H9 (cell line): ENCODE results near the gene CNN3. TPM values are rescaled to one million over a fixed set of nuclear protein-coding genes. Genes with fewer than 3 reads are reported as not detected.

Source experiments
- DNase-seq: peaks from one replicate; pipeline ENCODE4 v3.0.0-alpha.2; 2017
- H2AFZ ChIP-seq: one replicate; pipeline ENCODE4 v1.6.1; 2013; ENCODE audit warnings: mild to moderate bottlenecking, low read length, control low read depth, moderate library complexity
- H2AK5ac ChIP-seq: 2 replicates; pipeline ENCODE4 v1.6.1; 2013; ENCODE audit warnings: low read length, control low read depth, mixed read lengths; ENCODE audit not compliant: insufficient read length
- H2BK120ac ChIP-seq: one replicate; pipeline ENCODE4 v1.6.1; 2013; ENCODE audit warnings: low read depth, mild to moderate bottlenecking, low read length, control low read depth, inconsistent platforms; ENCODE audit not compliant: poor library complexity, severe bottlenecking
- H2BK12ac ChIP-seq: 2 replicates; pipeline ENCODE4 v1.6.1; 2013; ENCODE audit warnings: low read length, control low read depth, mixed read lengths, low read depth; ENCODE audit not compliant: insufficient read length
- H2BK15ac ChIP-seq: 2 replicates; pipeline ENCODE4 v1.6.1; 2013; ENCODE audit warnings: low read depth, low read length, control low read depth
- H2BK20ac ChIP-seq: one replicate; pipeline ENCODE4 v1.6.1; 2013; ENCODE audit warnings: low read depth, mild to moderate bottlenecking, low read length, control low read depth, inconsistent platforms; ENCODE audit not compliant: poor library complexity, severe bottlenecking
- H2BK5ac ChIP-seq: 2 replicates; pipeline ENCODE4 v1.6.1; 2013; ENCODE audit warnings: low read length, control low read depth, mixed read lengths; ENCODE audit not compliant: insufficient read length
- H3K14ac ChIP-seq: 2 replicates; pipeline ENCODE4 v1.6.1; 2013; ENCODE audit warnings: low read length, control low read depth; ENCODE audit not compliant: insufficient read depth
- H3K18ac ChIP-seq: 2 replicates; pipeline ENCODE4 v1.6.1; 2013; ENCODE audit warnings: low read depth, mild to moderate bottlenecking, mixed read lengths, low read length, control low read depth; ENCODE audit not compliant: insufficient read length
- H3K23ac ChIP-seq: 2 replicates; pipeline ENCODE4 v1.6.1; 2013; ENCODE audit warnings: low read length, control low read depth, mixed read lengths, low read depth; ENCODE audit not compliant: insufficient read length
- H3K23me2 ChIP-seq: 2 replicates; pipeline ENCODE4 v1.6.1; 2013; ENCODE audit warnings: low read depth, mild to moderate bottlenecking, mixed read lengths, low read length, control low read depth; ENCODE audit not compliant: insufficient read length, poor library complexity, severe bottlenecking
- H3K27ac ChIP-seq: 2 replicates; pipeline ENCODE4 v1.5.1; 2013; ENCODE audit warnings: low read length, control low read depth, mixed read lengths, low read depth; ENCODE audit not compliant: insufficient read length
- H3K27me3 ChIP-seq: 2 replicates; pipeline ENCODE4 v1.6.1; 2013; ENCODE audit warnings: low read length, control low read depth, inconsistent platforms; ENCODE audit not compliant: insufficient read depth
- H3K4ac ChIP-seq: 2 replicates; pipeline ENCODE4 v1.6.1; 2013; ENCODE audit warnings: low read depth, mild to moderate bottlenecking, control low read depth, inconsistent platforms, low read length, moderate library complexity
- H3K4me1 ChIP-seq: 2 replicates; pipeline ENCODE4 v1.6.1; 2013; ENCODE audit warnings: low read length, control low read depth, inconsistent platforms; ENCODE audit not compliant: insufficient read depth
- H3K4me2 ChIP-seq: 2 replicates; pipeline ENCODE4 v1.6.1; 2013; ENCODE audit warnings: low read length, control low read depth, mixed read lengths; ENCODE audit not compliant: insufficient read length, insufficient read depth
- H3K56ac ChIP-seq: 2 replicates; pipeline ENCODE4 v1.6.1; 2013; ENCODE audit warnings: low read depth, mild to moderate bottlenecking, mixed read lengths, low read length, control low read depth; ENCODE audit not compliant: insufficient read length
- H3K79me1 ChIP-seq: 2 replicates; pipeline ENCODE4 v1.6.1; 2013; ENCODE audit warnings: low read depth, mild to moderate bottlenecking, moderate library complexity, low read length, control low read depth, inconsistent platforms; ENCODE audit not compliant: insufficient read depth, poor library complexity, severe bottlenecking
- H3K79me2 ChIP-seq: 2 replicates; pipeline ENCODE4 v1.6.1; 2013; ENCODE audit warnings: low read length, control low read depth, inconsistent platforms; ENCODE audit not compliant: insufficient read depth
- H3K9ac ChIP-seq: 2 replicates; pipeline ENCODE4 v1.6.1; 2013; ENCODE audit warnings: low read length, control low read depth, mixed read lengths; ENCODE audit not compliant: insufficient read length; ENCODE audit errors: extremely low read depth
- H3K9me3 ChIP-seq: one replicate; pipeline ENCODE4 v1.6.1; 2013; ENCODE audit warnings: low read depth, low read length, inconsistent platforms; ENCODE audit not compliant: control insufficient read depth
- H3T11ph ChIP-seq: one replicate; pipeline ENCODE4 v1.6.1; 2013; ENCODE audit warnings: mild to moderate bottlenecking, low read length, control low read depth, inconsistent platforms
- H4K20me1 ChIP-seq: one replicate; pipeline ENCODE4 v1.6.1; 2013; ENCODE audit not compliant: control insufficient read depth, insufficient read length, insufficient read depth
- H4K5ac ChIP-seq: 2 replicates; pipeline ENCODE4 v1.6.1; 2013; ENCODE audit warnings: low read depth, mild to moderate bottlenecking, mixed read lengths, low read length, control low read depth; ENCODE audit not compliant: insufficient read length
- H4K8ac ChIP-seq: replicated peaks from 2 replicates; pipeline ENCODE4 v1.6.1; 2013; ENCODE audit warnings: low read length, control low read depth, mixed read lengths, low read depth; ENCODE audit not compliant: insufficient read length
- H4K91ac ChIP-seq: 2 replicates; pipeline ENCODE4 v1.6.1; 2013; ENCODE audit warnings: low read depth, mild to moderate bottlenecking, moderate library complexity, mixed read lengths, low read length, control low read depth; ENCODE audit not compliant: insufficient read length
- H3K27ac Mint-ChIP-seq, 3 experiments: 2 replicates in 2 of 3; 3 replicates in 1 of 3; pipeline ENCODE4 v1.8.0; 2020 to 2021; ENCODE audit warnings: mixed read lengths in 3 of 3, mild to moderate bottlenecking in 1 of 3, moderate library complexity in 1 of 3
- H3K27me3 Mint-ChIP-seq: 2 replicates; pipeline ENCODE4 v1.8.0; 2021; ENCODE audit warnings: low read depth, mild to moderate bottlenecking, moderate library complexity, mixed read lengths
- H3K36me3 Mint-ChIP-seq, 3 experiments: 2 replicates in 2 of 3; 3 replicates in 1 of 3; pipeline ENCODE4 v1.8.0; 2020 to 2021; ENCODE audit warnings: low read depth in 3 of 3, mixed read lengths in 3 of 3; ENCODE audit not compliant: insufficient read depth in 1 of 3
- H3K4me1 Mint-ChIP-seq, 2 experiments: 2 replicates each; pipeline ENCODE4 v1.8.0; 2020; ENCODE audit warnings: mixed read lengths in 2 of 2
- H3K4me3 Mint-ChIP-seq, 2 experiments: 2 replicates in 1 of 2; 3 replicates in 1 of 2; pipeline ENCODE4 v1.8.0; 2020 to 2021; ENCODE audit warnings: mild to moderate bottlenecking in 2 of 2, mixed read lengths in 2 of 2, moderate library complexity in 1 of 2
- H3K9me3 Mint-ChIP-seq, 2 experiments: 2 replicates in 1 of 2; 3 replicates in 1 of 2; pipeline ENCODE4 v1.8.0; 2020; ENCODE audit warnings: mild to moderate bottlenecking in 2 of 2, mixed read lengths in 2 of 2, moderate library complexity in 1 of 2
- CTCF ChIP-seq: fragments of 200-600 bp; sonication (generic); conservative IDR thresholded peaks from 3 replicates; pipeline ENCODE4 v1.8.0; 2021; ENCODE audit warnings: antibody characterized with exemption, mild to moderate bottlenecking
- WGBS: extraction: QIAGEN DNeasy Blood & Tissue Kit; methylation state at CpG from one replicate; pipeline ENCODE4 v1.1.7; 2013; ENCODE audit warnings: missing lambda C conversion rate, low lambda C conversion rate, mixed read lengths; ENCODE audit not compliant: insufficient read length; ENCODE audit errors: extremely low coverage; 5-methylcytosine and 5-hydroxymethylcytosine counted together
- total RNA-seq: library from RNA; stranded (reverse); gene quantifications from 2 replicates; pipeline ENCODE4 v1.2.1, GENCODE V29; 2021

The CNN3 gene
- total RNA-seq, 1 experiment from 2014 or later: 279 TPM

DNA sequence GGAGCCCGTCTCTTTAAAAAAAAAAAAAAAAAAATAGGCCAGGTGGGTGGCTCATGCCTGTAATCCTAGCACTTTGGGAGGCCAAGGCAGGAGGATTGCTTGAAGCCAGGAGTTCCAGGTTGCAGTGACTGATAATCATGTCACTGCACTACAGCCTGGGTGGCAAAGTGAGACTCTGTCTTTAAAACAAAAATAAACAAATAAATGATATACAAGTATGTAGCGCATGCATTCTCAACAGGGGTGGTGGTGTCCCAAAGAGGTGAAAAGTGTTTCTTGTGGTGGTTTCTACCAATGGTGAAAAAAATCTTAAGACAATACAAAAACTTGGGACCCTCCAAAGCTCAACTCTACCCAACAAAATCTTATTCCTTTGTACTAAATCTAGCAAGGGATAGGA lies 17.9 kb downstream of the CNN3 start:
- H3K18ac ChIP-seq: no peak overlapping the region
- no peak overlapping the region for H3K27ac ChIP-seq
- H4K91ac ChIP-seq: no peak overlapping the region
- Mint-ChIP-seq H3K4me3 (no peak overlapping the region), H3K27ac (0 out of 7 replicates have a peak overlapping the region, but pooled peaks of 1 of the 3 experiments have one; percentile 8), H3K27me3 (no peaks in the 10 kb centered on the region), H3K9me3 (no peaks in the 10 kb centered on the region), H3K36me3 (peaks cover 16 to 34% (median 28%) of the 10 kb centered on the region in 3 experiments), H3K4me1 (peaks cover 58 to 61% of the 10 kb centered on the region in 2 experiments)
- H3K4me1 ChIP-seq: peaks cover 16% of the 10 kb centered on the region
- H3K23ac ChIP-seq: no peak overlapping the region
- H3K9me3 ChIP-seq: no peaks in the 10 kb centered on the region
- no peak overlapping the region for H2BK12ac ChIP-seq
- no peak overlapping the region for H3K56ac ChIP-seq
- WGBS: no CpG with 5 or more reads among the region's 2 CpGs
- H3K79me2 ChIP-seq: peaks cover 61% of the 10 kb centered on the region
- no peak overlapping the region for H3K9ac ChIP-seq
- H3K14ac ChIP-seq: no peak overlapping the region
- peaks cover 22% of the 10 kb centered on the region for H3K79me1 ChIP-seq
- H2BK5ac ChIP-seq: no peak overlapping the region
- H2AK5ac ChIP-seq: no peak overlapping the region
- H4K5ac ChIP-seq: no peak overlapping the region
- H2BK120ac ChIP-seq: no peak overlapping the region
- H3K27me3 ChIP-seq: no peaks in the 10 kb centered on the region
- no peak overlapping the region for H3K4ac ChIP-seq
- H2AFZ ChIP-seq: no peak overlapping the region
- no peak overlapping the region for H4K8ac ChIP-seq
- H3K23me2 ChIP-seq: no peaks in the 10 kb centered on the region
- no peak overlapping the region for H3T11ph ChIP-seq
- TF ChIP-seq CTCF: no peak
- no peaks in the 10 kb centered on the region for H4K20me1 ChIP-seq
- no peak for DNase-seq
- H2BK15ac ChIP-seq: no peak overlapping the region
- no peak overlapping the region for H3K4me2 ChIP-seq
- H2BK20ac ChIP-seq: no peak overlapping the region
